WI38 (cell line): ENCODE measurements around the gene NMNAT2.

Source experiments
- H3K4me3 ChIP-seq: 2 replicates; pipeline ENCODE4 v1.5.1; 2011; ENCODE audit warnings: low read depth, mild to moderate bottlenecking, control low read depth, low read length
- TF ChIP-seq, protein P1 (sequence below): IDR thresholded peaks from 2 replicates; pipeline ENCODE4 v1.5.1; 2012; ENCODE audit warnings: low read depth, mild to moderate bottlenecking, control low read depth, low read length

The NMNAT2 gene

DNA sequence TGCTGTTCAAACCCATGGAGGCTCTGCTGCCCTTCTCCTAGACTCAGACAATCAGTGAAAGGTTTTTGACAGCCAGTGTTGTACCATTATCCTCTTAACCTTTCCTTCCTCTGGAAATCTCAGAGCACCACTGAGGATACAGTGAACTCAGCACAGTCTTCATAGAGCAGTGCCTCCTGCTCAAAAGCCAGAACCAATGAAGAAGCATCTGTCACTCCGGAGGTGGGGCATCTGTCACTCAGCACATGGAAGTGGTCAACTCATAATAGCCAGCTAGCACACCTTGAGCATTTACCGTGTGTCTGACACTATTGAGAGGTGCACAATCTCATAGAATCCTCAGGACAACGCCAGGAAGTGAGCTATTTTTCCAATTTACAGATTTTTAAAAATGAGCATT is 62.4 kb downstream of the NMNAT2 start:
- TF ChIP-seq, protein P1, sequence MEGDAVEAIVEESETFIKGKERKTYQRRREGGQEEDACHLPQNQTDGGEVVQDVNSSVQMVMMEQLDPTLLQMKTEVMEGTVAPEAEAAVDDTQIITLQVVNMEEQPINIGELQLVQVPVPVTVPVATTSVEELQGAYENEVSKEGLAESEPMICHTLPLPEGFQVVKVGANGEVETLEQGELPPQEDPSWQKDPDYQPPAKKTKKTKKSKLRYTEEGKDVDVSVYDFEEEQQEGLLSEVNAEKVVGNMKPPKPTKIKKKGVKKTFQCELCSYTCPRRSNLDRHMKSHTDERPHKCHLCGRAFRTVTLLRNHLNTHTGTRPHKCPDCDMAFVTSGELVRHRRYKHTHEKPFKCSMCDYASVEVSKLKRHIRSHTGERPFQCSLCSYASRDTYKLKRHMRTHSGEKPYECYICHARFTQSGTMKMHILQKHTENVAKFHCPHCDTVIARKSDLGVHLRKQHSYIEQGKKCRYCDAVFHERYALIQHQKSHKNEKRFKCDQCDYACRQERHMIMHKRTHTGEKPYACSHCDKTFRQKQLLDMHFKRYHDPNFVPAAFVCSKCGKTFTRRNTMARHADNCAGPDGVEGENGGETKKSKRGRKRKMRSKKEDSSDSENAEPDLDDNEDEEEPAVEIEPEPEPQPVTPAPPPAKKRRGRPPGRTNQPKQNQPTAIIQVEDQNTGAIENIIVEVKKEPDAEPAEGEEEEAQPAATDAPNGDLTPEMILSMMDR = no peak

DNA sequence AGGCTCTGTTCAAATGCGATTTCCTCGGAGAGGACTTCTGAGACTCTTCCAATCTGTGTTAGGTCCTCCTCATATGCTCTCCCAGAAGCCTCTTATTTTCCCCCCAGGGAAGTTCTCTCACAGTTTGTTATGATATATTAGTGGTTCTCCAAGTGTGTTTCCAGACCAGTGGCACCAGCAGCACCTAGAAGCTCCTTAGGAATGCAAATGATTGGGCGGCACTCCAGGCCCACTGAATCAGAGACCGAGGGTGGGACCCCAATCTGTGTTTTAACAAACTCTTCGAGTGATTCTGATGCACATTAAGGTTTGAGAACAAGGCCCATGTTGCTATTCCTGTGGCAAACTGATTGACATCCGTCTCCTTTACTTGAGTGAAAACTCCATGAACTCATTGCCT is 63.0 kb downstream of the NMNAT2 start:
- H3K4me3 ChIP-seq = no peak overlapping the region
- TF ChIP-seq, protein P1 = no peak

More for the DNA sequence above, 62.4 kb downstream of the NMNAT2 start:
- no peak overlapping the region for H3K4me3 ChIP-seq

DNA sequence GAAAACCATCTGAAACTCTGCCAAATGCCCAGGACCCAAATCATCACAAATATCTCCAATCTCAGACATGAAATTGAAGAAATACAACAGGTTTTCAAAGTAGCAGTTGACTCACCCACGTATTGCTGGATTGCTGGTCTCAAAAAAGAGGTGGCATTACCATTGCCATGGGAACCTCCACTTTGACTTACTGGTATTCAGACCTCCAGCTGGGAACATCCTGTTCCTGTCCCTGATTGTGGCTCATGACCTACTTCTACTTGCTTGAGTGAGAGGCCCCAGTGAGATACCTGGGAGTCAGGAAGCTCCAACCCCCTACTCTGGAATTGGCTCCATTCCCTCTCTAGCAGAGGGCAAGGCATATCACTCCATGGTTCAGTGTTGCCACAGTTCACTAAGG is 64.6 kb downstream of the NMNAT2 start:
- TF ChIP-seq, protein P1 = no peak
- H3K4me3 ChIP-seq = no peak overlapping the region

DNA sequence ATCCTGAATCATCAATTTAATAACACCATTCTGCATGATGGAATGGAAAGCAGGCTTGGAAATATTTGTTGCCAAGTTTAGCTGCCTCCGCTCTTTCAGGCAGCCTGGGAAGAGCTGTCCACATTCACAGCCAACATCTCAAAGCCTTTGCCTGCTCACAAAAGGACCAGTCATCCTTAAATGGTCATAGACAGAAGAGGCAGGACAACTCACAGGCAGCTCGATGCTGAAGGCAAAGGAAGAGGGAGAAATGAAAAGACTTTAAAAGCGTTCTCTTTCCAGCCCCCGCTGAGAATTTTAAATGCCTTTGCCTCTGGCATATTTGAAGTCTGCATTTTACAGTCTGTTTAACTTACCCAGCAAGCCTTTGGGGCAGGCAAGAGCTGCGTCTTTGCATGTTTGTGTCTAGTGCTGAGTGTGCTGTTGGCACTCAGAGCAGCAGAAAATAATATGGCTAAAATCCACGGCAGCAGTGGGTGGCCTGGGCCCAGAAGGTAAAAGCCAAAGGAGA is 68.9 kb downstream of the NMNAT2 start:
- H3K4me3 ChIP-seq = no peak overlapping the region
- TF ChIP-seq, protein P1 = no peak

- TF ChIP-seq, protein P1 = no peak
- no peak overlapping the region for H3K4me3 ChIP-seq
Observed at GRCh38 chr1:183346276-183346732, 71.9 kb downstream of the NMNAT2 start.

DNA sequence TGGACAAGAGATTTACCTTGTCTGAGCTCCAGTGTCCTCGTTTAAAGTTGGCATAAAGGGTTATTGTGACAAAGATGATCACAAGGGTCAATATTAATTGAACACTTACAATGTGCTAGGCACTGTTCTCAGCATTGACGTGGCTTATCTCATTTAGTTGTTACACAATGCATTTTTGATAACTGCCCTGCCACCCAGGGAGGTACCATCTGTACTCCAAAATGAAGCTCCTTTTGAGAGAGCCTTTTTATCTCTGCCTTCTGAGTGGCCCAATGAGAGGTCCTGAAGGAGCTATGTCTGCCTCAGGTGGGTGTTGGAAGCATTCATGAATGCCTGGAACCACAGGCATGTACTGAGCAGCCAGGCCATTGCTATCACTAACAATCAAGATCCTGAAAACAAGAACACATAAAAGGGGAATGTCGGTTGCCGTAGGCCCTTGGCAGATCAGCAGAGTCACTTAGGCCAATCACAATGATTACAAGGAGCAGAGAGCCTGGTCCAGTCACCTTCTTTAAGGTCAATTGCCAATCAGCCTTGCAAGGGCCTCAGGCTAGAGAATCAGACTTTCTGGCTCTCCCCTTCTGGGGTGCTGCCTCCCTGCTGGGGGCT is 78.5 kb downstream of the NMNAT2 start:
- TF ChIP-seq, protein P1 = no peak

GRCh38 chr1:183331091-183331742 is 87.0 kb downstream of the NMNAT2 start:
- H3K4me3 ChIP-seq = no peak overlapping the region
- TF ChIP-seq, protein P1 = no peak

More for the DNA sequence above, 78.5 kb downstream of the NMNAT2 start:
- H3K4me3 ChIP-seq = no peak overlapping the region
